Common myeloid progenitor, CD34-positive (primary cell): ENCODE results near the gene PTPRG.

ENCODE experiments used
- CTCF ChIA-PET: fragments of 350-600 bp; sonication (Branson Sonifier 250); formaldehyde crosslinking; loops from one replicate; lab custom pipeline; 2021; ENCODE audit warnings: antibody characterized with exemption; lab: Charles Lee
- POLR2A ChIA-PET: fragments of 350-600 bp; sonication (Branson Sonifier 250); formaldehyde crosslinking; loops from one replicate; lab custom pipeline; 2021; ENCODE audit warnings: antibody characterized with exemption; lab: Charles Lee
- DNase-seq, 3 donors: peaks; one replicate each; pipeline versions ENCODE4 v3.0.0 to v3.0.0-alpha.2; 2013
- H3K27ac ChIP-seq, 2 experiments: 1 replicate in 1 of 2; 2 replicates in 1 of 2; pipeline ENCODE4 v1.7.0; 2013; ENCODE audit warnings: inconsistent platforms in 2 of 2, low read length in 2 of 2, mild to moderate bottlenecking in 2 of 2, low read depth in 1 of 2, moderate library complexity in 1 of 2; ENCODE audit not compliant: severe bottlenecking in 2 of 2, insufficient read depth in 1 of 2, poor library complexity in 1 of 2
- H3K27me3 ChIP-seq, 5 experiments: replicated peaks in 2 of 5; 1 replicate in 3 of 5; 2 replicates in 2 of 5; pipeline versions ENCODE4 v1.6.1 to v1.7.0; 2013; ENCODE audit warnings: low read length in 4 of 5, mild to moderate bottlenecking in 2 of 5, moderate library complexity in 2 of 5, inconsistent platforms in 1 of 5; ENCODE audit not compliant: insufficient read depth in 5 of 5, control insufficient read depth in 4 of 5
- H3K36me3 ChIP-seq, 4 experiments: 1 replicate in 2 of 4; 2 replicates in 2 of 4; pipeline versions ENCODE4 v1.6.1 to v1.7.0; 2013; ENCODE audit warnings: low read length in 3 of 4, control low read depth in 1 of 4, mild to moderate bottlenecking in 1 of 4; ENCODE audit not compliant: control insufficient read depth in 4 of 4, insufficient read depth in 4 of 4
- H3K4me1 ChIP-seq, 4 experiments: 1 replicate in 3 of 4; 2 replicates in 1 of 4; pipeline versions ENCODE4 v1.6.1 to v1.7.1; 2013; ENCODE audit warnings: low read length in 3 of 4, mild to moderate bottlenecking in 3 of 4, control low read depth in 1 of 4, inconsistent platforms in 1 of 4, moderate library complexity in 1 of 4; ENCODE audit not compliant: control insufficient read depth in 4 of 4, insufficient read depth in 4 of 4; ENCODE audit errors: control extremely low read depth in 1 of 4
- H3K4me3 ChIP-seq, 7 experiments: 1 replicate in 4 of 7; 2 replicates in 3 of 7; pipeline versions ENCODE4 v1.5.1 to v1.7.0; 2013; ENCODE audit warnings: mild to moderate bottlenecking in 7 of 7, low read length in 6 of 7, moderate library complexity in 6 of 7, inconsistent platforms in 2 of 7, low read depth in 2 of 7, control low read depth in 1 of 7; ENCODE audit not compliant: insufficient read depth in 4 of 7, control insufficient read depth in 1 of 7; ENCODE audit errors: extremely low read depth in 1 of 7
- H3K9me3 ChIP-seq, 5 experiments: 1 replicate in 4 of 5; 2 replicates in 1 of 5; pipeline versions ENCODE4 v1.6.1 to v1.7.1; 2013; ENCODE audit warnings: low read length in 4 of 5, mild to moderate bottlenecking in 2 of 5, inconsistent platforms in 1 of 5, low read depth in 1 of 5, moderate library complexity in 1 of 5; ENCODE audit not compliant: control insufficient read depth in 4 of 5, insufficient read depth in 2 of 5; ENCODE audit errors: control extremely low read depth in 1 of 5
- WGBS: methylation state at CpG from one replicate; pipeline ENCODE4 v1.1.5; 2013; ENCODE audit not compliant: insufficient coverage; 5-methylcytosine and 5-hydroxymethylcytosine counted together

The PTPRG gene

DNA sequence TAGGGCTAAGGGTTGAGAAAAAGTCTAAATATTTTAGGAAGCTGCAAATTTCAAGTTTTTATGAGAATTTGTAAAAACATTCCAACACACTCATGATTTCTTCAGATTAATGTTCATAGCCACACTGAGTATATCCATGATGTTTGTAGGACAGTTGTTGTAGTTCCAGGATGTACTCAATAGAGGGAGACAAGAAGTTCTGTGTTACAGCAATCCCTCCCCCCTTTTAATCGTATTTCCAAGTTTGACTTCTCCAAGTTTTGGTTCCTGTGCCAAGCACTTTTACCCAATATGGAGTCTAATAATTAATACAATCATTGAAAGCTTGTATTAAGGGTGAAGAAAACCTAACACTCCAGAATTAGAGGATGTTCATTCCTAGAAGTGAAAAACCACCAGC lies 668.5 kb downstream of the PTPRG start:
- H3K27me3 ChIP-seq = peaks cover 0 to 2% (median 0%) of the 10 kb centered on the region in 5 experiments
- DNase-seq = no peak
- H3K27ac ChIP-seq = no peak overlapping the region
- ChIA-PET CTCF (interaction anchor here (1.2 to 1.4 kb wide), 2 partner anchors 11 to 27 kb away, joined by 3 to 5 read pairs; no protein-coding TSS in a partner anchor), POLR2A (no interaction called here)
- no peaks in the 10 kb centered on the region for H3K4me1 ChIP-seq
- no peak overlapping the region for H3K4me3 ChIP-seq
- no peaks in the 10 kb centered on the region for H3K9me3 ChIP-seq
- H3K36me3 ChIP-seq = no peaks in the 10 kb centered on the region
- no CpG with 5 or more reads among the region's 1 CpG for WGBS

DNA sequence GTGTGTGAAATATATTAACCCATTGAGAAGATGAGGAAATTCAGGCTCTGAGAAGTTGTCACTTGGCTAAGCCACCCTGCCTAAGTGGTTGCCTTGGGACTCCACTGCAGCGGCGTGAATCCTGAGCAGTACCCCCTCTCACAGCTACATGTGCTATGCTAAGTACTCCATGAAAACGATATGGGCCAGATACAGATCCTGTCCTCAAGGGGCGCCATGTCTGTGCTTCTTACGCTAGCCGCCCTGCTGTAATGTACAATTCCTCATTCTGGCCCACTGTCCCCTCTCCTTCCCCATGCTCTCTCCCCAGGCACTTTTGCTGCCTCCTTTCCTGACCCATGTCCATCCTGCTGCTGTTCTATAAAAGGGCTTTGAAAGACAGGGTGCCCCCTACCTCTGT lies 671.7 kb downstream of the PTPRG start:
- Histone ChIP-seq H3K4me1 (no peaks in the 10 kb centered on the region), H3K27me3 (peaks cover 0 to 2% (median 0%) of the 10 kb centered on the region in 5 experiments), H3K9me3 (no peaks in the 10 kb centered on the region), H3K4me3 (no peak overlapping the region), H3K36me3 (no peaks in the 10 kb centered on the region), H3K27ac (no peak overlapping the region)
- no peak for DNase-seq
- POLR2A ChIA-PET = no interaction called here
- 97% methylated on average over 6 of the region's 6 CpGs for WGBS
- CTCF ChIA-PET = no interaction called here

DNA sequence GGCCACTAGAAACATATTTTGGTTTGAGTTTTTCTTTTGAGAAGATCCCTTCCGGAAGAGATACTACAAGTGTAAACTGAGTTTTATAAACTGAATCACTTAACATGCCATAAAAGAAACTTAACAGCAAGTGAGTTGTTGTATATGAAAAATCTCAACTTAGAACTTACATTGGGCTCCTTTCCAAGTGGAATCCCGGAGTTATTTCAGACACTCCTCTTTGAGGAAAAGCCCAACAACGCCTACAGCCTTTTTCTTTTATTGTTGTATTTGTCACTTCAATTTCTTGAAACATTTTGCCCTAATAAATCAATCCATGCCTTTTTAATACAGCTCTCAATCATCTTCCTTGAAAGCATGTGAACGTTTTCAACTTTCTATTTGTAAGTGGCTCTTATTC lies 674.6 kb downstream of the PTPRG start:
- Histone ChIP-seq H3K36me3 (no peaks in the 10 kb centered on the region), H3K27me3 (no peaks in the 10 kb centered on the region), H3K9me3 (no peaks in the 10 kb centered on the region), H3K27ac (no peak overlapping the region), H3K4me1 (no peaks in the 10 kb centered on the region), H3K4me3 (no peak overlapping the region)
- DNase-seq = no peak
- ChIA-PET CTCF (no interaction called here), POLR2A (no interaction called here)
- WGBS = 100% methylated on average over 2 of the region's 4 CpGs

DNA sequence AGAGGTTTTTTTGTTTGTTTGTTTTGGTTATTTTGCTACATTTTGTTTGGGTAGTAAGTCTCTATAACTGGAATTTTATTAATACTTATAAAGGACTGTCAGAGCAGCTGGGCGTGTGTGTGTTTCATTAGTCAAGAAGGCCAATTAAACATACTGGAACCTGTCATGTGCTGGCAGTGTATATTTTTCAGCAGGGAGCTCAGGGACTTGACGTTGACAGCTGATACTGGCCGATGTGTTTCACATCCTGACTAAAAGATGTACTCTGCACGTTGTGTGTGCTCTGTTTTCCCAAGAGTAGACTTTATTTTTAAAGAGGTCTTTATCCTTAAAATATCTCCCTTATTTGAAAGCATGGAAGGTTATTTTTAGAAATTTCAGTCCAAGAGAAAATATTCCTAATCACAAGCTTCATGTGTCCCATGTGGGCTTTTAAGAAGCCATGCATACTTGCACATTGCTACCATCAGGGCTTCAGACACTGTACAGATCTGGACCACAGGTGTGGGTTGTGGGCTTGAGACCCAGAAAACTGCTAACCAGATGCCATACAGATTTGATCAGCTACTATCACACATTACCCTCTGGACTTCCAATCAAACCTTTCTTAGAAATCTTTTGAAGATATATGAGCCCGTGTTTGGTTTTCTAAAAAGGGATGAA lies 676.0 kb downstream of the PTPRG start:
- Histone ChIP-seq H3K4me3 (no peak overlapping the region), H3K27me3 (no peaks in the 10 kb centered on the region), H3K27ac (no peak overlapping the region), H3K4me1 (no peaks in the 10 kb centered on the region), H3K9me3 (no peaks in the 10 kb centered on the region), H3K36me3 (no peaks in the 10 kb centered on the region)
- DNase-seq = no peak
- POLR2A ChIA-PET = interaction anchor here (0.6 kb wide), 1 partner anchor 75 kb away, joined by 3 read pairs; no protein-coding TSS in a partner anchor
- CTCF ChIA-PET = no interaction called here
- WGBS = 96% methylated on average over 4 of the region's 5 CpGs

DNA sequence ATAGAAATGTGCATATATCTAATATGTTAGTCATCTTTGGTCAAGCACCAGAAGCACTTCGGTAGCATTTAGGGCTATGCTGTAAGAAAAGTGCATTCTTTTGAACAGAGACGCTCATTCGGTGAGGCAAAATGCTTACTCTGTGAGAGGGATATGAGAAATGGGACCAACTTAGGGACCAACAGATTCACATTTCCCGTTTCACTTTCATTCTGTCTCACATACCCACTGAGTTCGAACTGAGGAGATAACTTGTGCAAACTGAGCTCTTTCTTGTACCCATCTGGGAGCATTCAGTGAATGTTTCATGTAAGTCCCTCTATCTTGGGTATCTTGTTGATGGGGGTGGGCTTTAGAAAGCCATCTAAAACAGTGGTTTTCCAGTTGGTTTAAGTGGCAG lies 676.6 kb downstream of the PTPRG start:
- Histone ChIP-seq H3K27me3 (no peaks in the 10 kb centered on the region), H3K36me3 (no peaks in the 10 kb centered on the region), H3K27ac (no peak overlapping the region), H3K9me3 (no peaks in the 10 kb centered on the region), H3K4me3 (no peak overlapping the region), H3K4me1 (no peaks in the 10 kb centered on the region)
- POLR2A ChIA-PET = no interaction called here
- WGBS = 100% methylated on average over 2 of the region's 5 CpGs
- CTCF ChIA-PET = no interaction called here
- DNase-seq = no peak

DNA sequence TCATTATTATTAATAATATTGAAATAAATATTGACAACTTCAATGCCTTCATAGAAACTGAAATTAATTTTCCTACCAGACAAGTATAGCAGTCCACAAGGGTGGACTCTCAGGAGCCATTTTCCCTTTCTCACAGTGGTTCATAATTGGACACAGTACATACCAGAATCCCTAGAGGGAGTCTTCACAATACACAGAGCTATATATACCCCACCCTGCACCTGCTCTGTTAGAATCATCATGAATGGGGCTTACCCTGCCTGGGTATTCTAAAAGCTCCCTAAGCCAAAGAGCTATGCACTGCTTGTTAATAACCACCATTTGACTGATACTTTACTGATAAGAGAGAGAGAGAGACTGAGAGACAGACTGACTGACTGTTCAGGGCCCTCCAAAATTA lies 677.1 kb downstream of the PTPRG start:
- ChIA-PET CTCF (no interaction called here), POLR2A (no interaction called here)
- no peaks in the 10 kb centered on the region for H3K9me3 ChIP-seq

DNA sequence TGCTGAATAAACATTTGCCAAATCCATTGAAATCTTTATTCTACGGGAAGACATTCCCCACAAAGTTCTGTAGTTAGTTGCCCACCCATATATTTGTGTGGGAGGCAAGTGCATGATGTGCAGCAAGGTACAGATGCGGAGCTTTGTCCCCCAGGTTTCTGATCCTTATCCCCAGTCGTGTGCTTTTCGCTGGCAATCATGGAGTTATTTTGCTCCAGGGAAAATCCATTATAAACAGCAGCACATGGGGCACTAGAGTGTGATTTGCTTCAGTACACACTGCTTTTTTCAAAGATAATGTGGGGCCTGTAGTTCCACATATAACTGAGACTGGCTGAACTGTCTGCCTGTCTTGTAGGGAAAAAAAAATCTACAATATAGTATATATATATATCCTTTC lies 679.9 kb downstream of the PTPRG start:
- Histone ChIP-seq H3K36me3 (no peaks in the 10 kb centered on the region), H3K4me1 (no peaks in the 10 kb centered on the region), H3K9me3 (no peaks in the 10 kb centered on the region), H3K27me3 (no peaks in the 10 kb centered on the region), H3K4me3 (no peak overlapping the region), H3K27ac (no peak overlapping the region)
- POLR2A ChIA-PET = no interaction called here
- DNase-seq = no peak
- CTCF ChIA-PET = interaction anchor here (1.1 kb wide), 1 partner anchor 40 kb away, joined by 3 read pairs; no protein-coding TSS in a partner anchor
- 97% methylated on average over 4 of the region's 4 CpGs for whole genome bisulfite sequencing

More for the DNA sequence above, 677.1 kb downstream of the PTPRG start:
- no peak for DNase-seq
- H3K36me3 ChIP-seq = no peaks in the 10 kb centered on the region
- H3K27me3 ChIP-seq = no peaks in the 10 kb centered on the region
- no peaks in the 10 kb centered on the region for H3K4me1 ChIP-seq
- no peak overlapping the region for H3K4me3 ChIP-seq
- H3K27ac ChIP-seq = no peak overlapping the region
